ENCODE data around the gene CSTPP1. TPM values are rescaled to one million over a fixed set of nuclear protein-coding genes. Genes with fewer than 3 reads are reported as not detected.
"Not testable (repeated sequence)": the region's sequence is repeated elsewhere in the genome, so short reads cannot be mapped to it uniquely, and the experiment has no call there.

The CSTPP1 gene
- total RNA-seq, 1 donor from 2014 or later: 32.7 TPM

GRCh38 chr11:47188259-47188658 lies 251.7 kb downstream of the CSTPP1 start:
- Histone ChIP-seq H2AFZ (replicated peaks) (no peak overlapping the region), H3K27me3 (peaks cover 47% of the 10 kb centered on the region), H3K9ac (no peak overlapping the region), H3F3A (ENCODE audit: low read depth) (peaks cover 43% of the 10 kb centered on the region), H3K4me3 (no peak overlapping the region), H3K79me2 (ENCODE audit: low read depth) (no peaks in the 10 kb centered on the region), H3K4me1 (peaks cover 20% of the 10 kb centered on the region), H3K9me3 (ENCODE audit: low read depth) (no peaks in the 10 kb centered on the region), H3K36me3 (no peaks in the 10 kb centered on the region), H3K27ac (no peak overlapping the region), H3K4me2 (peak overlapping the region; percentile 83), H4K20me1 (ENCODE audit: low read depth) (no peaks in the 10 kb centered on the region)
- TF ChIP-seq CTCF (IDR thresholded peaks at IDR 0.05): no peak
- no peak for TF ChIP-seq EZH2 (IDR thresholded peaks at IDR 0.05)
- no peak for TF ChIP-seq EZH2phosphoT487 (IDR thresholded peaks at IDR 0.05)
- Mint-ChIP-seq H3K9me3 (no peaks in the 10 kb centered on the region), H3K27me3 (ENCODE audit: insufficient read depth, low read depth) (peaks cover 50% of the 10 kb centered on the region), H3K4me3 (peak overlapping the region; percentile 46), H3K36me3 (no peaks in the 10 kb centered on the region), H3K27ac (no peak overlapping the region), H3K4me1 (peaks cover 14% of the 10 kb centered on the region)
- no peak for DNase-seq (ENCODE audit: low spot score)

GRCh38 chr11:47189100-47189834 lies 252.7 kb downstream of the CSTPP1 start:
- no peaks in the 10 kb centered on the region for H3K9me3 ChIP-seq (ENCODE audit: low read depth)
- no peaks in the 10 kb centered on the region for H4K20me1 ChIP-seq (ENCODE audit: low read depth)
- no peak overlapping the region for H3K4me3 ChIP-seq
- H3K4me1 ChIP-seq: peaks cover 20% of the 10 kb centered on the region
- no peak overlapping the region for H3K9ac ChIP-seq
- H3K27me3 ChIP-seq: peaks cover 47% of the 10 kb centered on the region
- Mint-ChIP-seq H3K4me3 (no peak overlapping the region), H3K27me3 (ENCODE audit: insufficient read depth, low read depth) (peaks cover 49% of the 10 kb centered on the region), H3K9me3 (no peaks in the 10 kb centered on the region), H3K4me1 (peaks cover 21% of the 10 kb centered on the region), H3K27ac (no peak overlapping the region), H3K36me3 (no peaks in the 10 kb centered on the region)
- H3K27ac ChIP-seq: no peak overlapping the region
- H3K79me2 ChIP-seq (ENCODE audit: low read depth): no peaks in the 10 kb centered on the region
- no peak for TF ChIP-seq CTCF (IDR thresholded peaks at IDR 0.05)
- TF ChIP-seq EZH2phosphoT487 (IDR thresholded peaks at IDR 0.05): no peak
- no peak for TF ChIP-seq EZH2 (IDR thresholded peaks at IDR 0.05)
- no peak overlapping the region for H3K4me2 ChIP-seq
- H3F3A ChIP-seq (ENCODE audit: low read depth): peaks cover 40% of the 10 kb centered on the region
- no peak for DNase-seq (ENCODE audit: low spot score)
- H2AFZ ChIP-seq (replicated peaks): no peak overlapping the region
- H3K36me3 ChIP-seq: no peaks in the 10 kb centered on the region

GRCh38 chr11:47191137-47191536 lies 254.6 kb downstream of the CSTPP1 start:
- not testable (repeated sequence) for H3K4me3 ChIP-seq; DNase-seq (ENCODE audit: low spot score); H3K4me2 ChIP-seq; H3K9ac ChIP-seq; H3K4me3 Mint-ChIP-seq; H3K79me2 ChIP-seq (ENCODE audit: low read depth); H3K9me3 ChIP-seq (ENCODE audit: low read depth); H2AFZ ChIP-seq (replicated peaks); H3K27ac Mint-ChIP-seq; H4K20me1 ChIP-seq (ENCODE audit: low read depth); H3K36me3 Mint-ChIP-seq; H3K9me3 Mint-ChIP-seq; H3K4me1 ChIP-seq; H3K36me3 ChIP-seq; H3K27ac ChIP-seq
- Histone ChIP-seq H3K27me3 (peaks cover 35% of the 10 kb centered on the region), H3F3A (ENCODE audit: low read depth) (peaks cover 26% of the 10 kb centered on the region)
- Mint-ChIP-seq H3K4me1 (peaks cover 26% of the 10 kb centered on the region), H3K27me3 (ENCODE audit: insufficient read depth, low read depth) (peaks cover 41% of the 10 kb centered on the region)

GRCh38 chr11:47192111-47192510 lies 255.6 kb downstream of the CSTPP1 start:
- H3K9me3 Mint-ChIP-seq: no peaks in the 10 kb centered on the region

GRCh38 chr11:47198161-47198560 lies 261.6 kb downstream of the CSTPP1 start:
- not testable (repeated sequence) for H3K79me2 ChIP-seq (ENCODE audit: low read depth); H3K9ac ChIP-seq; H3K36me3 ChIP-seq; H3K4me2 ChIP-seq; H3K27me3 Mint-ChIP-seq (ENCODE audit: insufficient read depth, low read depth); DNase-seq (ENCODE audit: low spot score); H3K36me3 Mint-ChIP-seq; H3K27me3 ChIP-seq; H3F3A ChIP-seq (ENCODE audit: low read depth); H3K4me3 Mint-ChIP-seq; H3K27ac ChIP-seq; H3K27ac Mint-ChIP-seq; H3K9me3 ChIP-seq (ENCODE audit: low read depth); H3K4me3 ChIP-seq; H4K20me1 ChIP-seq (ENCODE audit: low read depth); H3K4me1 ChIP-seq; H3K9me3 Mint-ChIP-seq; H2AFZ ChIP-seq (replicated peaks)
- H3K4me1 Mint-ChIP-seq: peaks cover 14% of the 10 kb centered on the region

More at GRCh38 chr11:47192111-47192510, 255.6 kb downstream of the CSTPP1 start:
- Histone ChIP-seq H3K4me1 (peaks cover 4% of the 10 kb centered on the region), H3K36me3 (no peaks in the 10 kb centered on the region), H3K27me3 (peaks cover 26% of the 10 kb centered on the region), H3K4me3 (no peak overlapping the region), H3K27ac (no peak overlapping the region), H3K4me2 (no peak overlapping the region), H3K9me3 (ENCODE audit: low read depth) (no peaks in the 10 kb centered on the region), H3F3A (ENCODE audit: low read depth) (peaks cover 19% of the 10 kb centered on the region), H3K79me2 (ENCODE audit: low read depth) (no peaks in the 10 kb centered on the region), H4K20me1 (ENCODE audit: low read depth) (no peaks in the 10 kb centered on the region), H2AFZ (replicated peaks) (no peak overlapping the region), H3K9ac (no peak overlapping the region)
- no peak overlapping the region for H3K27ac Mint-ChIP-seq
- DNase-seq (ENCODE audit: low spot score): no peak
- no peak for TF ChIP-seq EZH2 (IDR thresholded peaks at IDR 0.05)
- TF ChIP-seq CTCF (IDR thresholded peaks at IDR 0.05): no peak
- TF ChIP-seq EZH2phosphoT487 (IDR thresholded peaks at IDR 0.05): no peak
- no peaks in the 10 kb centered on the region for H3K36me3 Mint-ChIP-seq
- H3K27me3 Mint-ChIP-seq (ENCODE audit: insufficient read depth, low read depth): peaks cover 36% of the 10 kb centered on the region
- peaks cover 22% of the 10 kb centered on the region for H3K4me1 Mint-ChIP-seq
- no peak overlapping the region for H3K4me3 Mint-ChIP-seq
